GM19452 (cell line): ENCODE data around the gene PAXIP1.

ENCODE experiments used
- ATAC-seq: cut with Tn5 transposase; IDR thresholded peaks from one replicate; pipeline ENCODE4 v1.9.1; 2021; ENCODE audit not compliant: unreplicated experiment

The PAXIP1 gene

DNA sequence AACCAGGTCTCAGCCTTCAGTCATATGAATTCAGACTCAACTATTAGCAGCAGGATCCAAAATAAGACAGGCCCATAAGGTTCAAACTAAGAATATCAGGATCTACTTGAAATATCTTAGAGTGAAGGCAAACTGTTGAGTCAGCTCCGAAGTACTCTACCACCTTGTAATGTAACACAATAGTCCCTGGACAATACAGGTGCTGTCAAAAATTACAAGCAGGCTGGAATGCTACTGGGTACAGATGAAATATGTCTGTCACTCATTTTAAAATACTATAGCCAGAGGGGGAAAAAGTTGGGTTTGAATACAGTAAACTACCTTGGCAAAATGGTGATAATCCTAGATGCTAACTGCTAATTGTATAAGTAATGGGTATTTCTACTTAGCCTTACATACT is 6.8 kb downstream of the PAXIP1 start:
- ATAC-seq = no peak

DNA sequence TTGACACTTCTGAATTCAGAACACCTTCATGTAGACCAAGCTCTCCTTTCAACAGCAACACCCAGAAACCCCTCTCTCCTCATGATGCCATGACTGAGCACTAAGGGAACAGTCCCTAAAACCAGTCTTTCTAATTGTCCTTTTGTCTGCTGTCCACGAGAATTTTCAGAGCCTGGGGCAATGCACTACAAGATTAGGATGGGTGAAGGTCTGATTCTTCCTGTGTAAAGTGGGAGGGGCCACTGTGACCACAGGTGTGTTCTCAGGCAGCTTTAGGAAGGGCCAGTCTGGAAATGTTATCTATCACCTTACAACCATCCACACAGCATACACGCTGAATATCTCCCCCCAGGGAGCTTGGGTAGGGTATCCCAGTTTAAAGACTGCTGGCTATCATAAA is 7.9 kb downstream of the PAXIP1 start:
- no peak for ATAC-seq

- ATAC-seq = no peak
Observed at GRCh38 chr7:154990964-154991540, 11.9 kb downstream of the PAXIP1 start.

DNA sequence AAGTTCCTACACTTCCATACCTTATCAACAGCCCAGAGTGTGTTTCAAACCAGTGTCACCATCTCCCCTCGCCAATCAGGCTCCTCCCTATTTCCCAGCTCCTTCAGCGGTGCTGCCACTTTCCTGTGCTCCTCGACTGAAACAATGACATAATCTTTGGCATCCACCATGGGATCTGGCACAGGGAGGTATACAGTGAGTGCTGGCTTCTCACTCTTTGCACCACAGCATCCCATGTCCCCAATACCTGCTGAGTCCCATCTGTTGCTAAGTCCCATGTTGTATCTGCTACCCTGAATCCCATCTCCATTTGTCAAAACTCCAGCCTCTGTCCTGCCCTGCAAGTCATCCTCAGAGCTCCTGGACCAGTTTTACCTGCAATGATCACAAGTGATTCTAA is 15.4 kb downstream of the PAXIP1 start:
- ATAC-seq = no peak

GRCh38 chr7:154986200-154986945 is 16.6 kb downstream of the PAXIP1 start:
- ATAC-seq = no peak

- no peak for ATAC-seq
Observed at GRCh38 chr7:154985230-154985629, 17.7 kb downstream of the PAXIP1 start.

GRCh38 chr7:154984601-154985188 is 18.2 kb downstream of the PAXIP1 start:
- ATAC-seq = no peak

DNA sequence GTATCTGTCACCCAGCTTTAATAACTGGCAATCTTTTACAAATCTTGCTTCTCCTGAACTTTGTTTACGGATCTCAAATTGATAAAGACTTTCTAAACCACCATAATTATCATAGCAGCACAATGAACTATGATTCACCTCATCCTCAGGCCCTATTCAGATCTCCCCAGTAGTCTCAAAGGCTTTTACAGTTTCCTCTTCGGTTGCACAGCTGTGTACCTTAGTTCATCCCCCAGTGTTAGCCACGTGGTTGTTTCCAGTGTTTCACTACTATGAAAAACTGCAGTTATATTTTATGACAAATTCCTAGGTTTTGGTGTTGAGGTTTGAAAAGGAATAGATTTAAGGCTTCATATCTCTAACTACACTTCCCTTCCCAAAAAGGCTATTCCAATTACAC is 24.9 kb downstream of the PAXIP1 start:
- ATAC-seq = no peak

- ATAC-seq = no peak
Observed at GRCh38 chr7:154977250-154977649, 25.7 kb downstream of the PAXIP1 start.

DNA sequence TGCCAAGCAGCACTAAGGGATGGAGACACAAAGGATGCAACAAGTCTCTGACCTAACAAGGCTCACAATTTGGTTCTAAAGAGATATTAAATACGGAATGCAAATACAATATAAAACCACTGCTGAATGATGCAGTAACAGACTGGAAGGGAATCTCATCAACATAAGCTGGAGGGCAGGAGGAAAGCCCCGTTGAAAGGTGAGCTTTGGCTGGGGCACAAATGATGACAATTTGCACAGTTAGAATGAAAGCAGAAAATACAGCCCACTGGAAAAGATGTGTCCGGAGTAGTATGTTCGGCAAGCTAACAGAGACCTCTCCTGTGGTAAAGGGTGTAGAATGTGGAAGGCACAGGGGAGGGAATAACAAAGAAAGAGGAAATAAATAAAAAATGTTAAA is 26.1 kb downstream of the PAXIP1 start:
- ATAC-seq = no peak

DNA sequence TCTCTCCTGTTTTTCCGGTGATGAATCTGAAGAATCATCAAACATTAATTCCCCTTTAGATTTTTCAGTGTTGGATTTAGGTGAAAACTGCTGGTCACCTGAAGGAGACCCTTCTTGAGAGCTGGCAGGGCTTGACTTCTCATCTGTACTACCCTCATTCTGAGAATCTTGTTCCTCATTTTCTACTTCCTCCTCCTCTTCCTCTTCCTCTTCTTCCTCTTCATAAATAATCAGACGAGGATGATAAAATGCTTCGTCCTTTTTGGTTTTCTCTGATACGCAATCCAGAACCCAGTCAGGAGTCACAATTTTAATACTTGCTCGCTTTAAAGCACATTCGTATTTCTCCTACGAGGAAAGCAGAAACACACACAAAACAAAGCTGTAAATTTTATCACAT is 26.9 kb downstream of the PAXIP1 start:
- ATAC-seq = no peak

- no peak for ATAC-seq
Observed at GRCh38 chr7:154973381-154973780, 29.5 kb downstream of the PAXIP1 start.

DNA sequence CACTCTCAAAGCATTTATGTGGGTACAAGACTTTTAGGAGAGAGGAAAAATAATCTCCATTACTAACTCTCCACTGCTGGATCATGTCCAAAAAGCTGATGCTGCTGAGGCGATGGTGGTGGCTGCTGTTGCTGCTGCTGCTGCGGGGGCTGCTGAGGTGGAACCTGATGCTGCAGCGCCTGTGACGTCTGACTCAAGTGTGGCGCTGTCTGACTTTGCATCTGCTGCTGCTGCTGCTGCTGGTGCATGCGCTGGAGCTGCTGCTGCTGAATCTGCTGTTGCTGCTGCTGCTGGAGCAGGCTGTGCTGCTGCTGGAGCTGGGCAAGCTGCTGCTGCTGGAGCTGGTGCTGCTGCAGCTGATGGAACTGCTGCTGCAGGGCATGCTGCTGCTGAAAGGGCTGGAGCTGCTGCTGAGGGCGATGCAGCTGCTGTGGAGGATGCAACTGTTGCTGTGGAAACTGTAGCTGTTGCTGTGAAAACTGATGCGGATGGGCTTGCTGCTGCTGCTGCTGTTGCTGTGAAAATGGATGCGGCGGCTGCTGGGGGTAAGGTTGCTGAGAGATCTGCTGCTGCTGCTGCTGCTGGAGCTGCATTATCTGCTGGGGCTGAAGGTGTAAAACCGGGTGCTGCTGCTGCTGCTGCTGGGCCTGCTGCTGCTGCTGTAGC is 34.5 kb downstream of the PAXIP1 start:
- ATAC-seq = no peak

GRCh38 chr7:154967401-154967955 is 35.4 kb downstream of the PAXIP1 start:
- no peak for ATAC-seq

- ATAC-seq = no peak
Observed at GRCh38 chr7:154965014-154965413, 37.9 kb downstream of the PAXIP1 start.

GRCh38 chr7:154960063-154960790 is 42.7 kb downstream of the PAXIP1 start:
- ATAC-seq = no peak

GRCh38 chr7:154956427-154956826 is 46.5 kb downstream of the PAXIP1 start:
- ATAC-seq = no peak

DNA sequence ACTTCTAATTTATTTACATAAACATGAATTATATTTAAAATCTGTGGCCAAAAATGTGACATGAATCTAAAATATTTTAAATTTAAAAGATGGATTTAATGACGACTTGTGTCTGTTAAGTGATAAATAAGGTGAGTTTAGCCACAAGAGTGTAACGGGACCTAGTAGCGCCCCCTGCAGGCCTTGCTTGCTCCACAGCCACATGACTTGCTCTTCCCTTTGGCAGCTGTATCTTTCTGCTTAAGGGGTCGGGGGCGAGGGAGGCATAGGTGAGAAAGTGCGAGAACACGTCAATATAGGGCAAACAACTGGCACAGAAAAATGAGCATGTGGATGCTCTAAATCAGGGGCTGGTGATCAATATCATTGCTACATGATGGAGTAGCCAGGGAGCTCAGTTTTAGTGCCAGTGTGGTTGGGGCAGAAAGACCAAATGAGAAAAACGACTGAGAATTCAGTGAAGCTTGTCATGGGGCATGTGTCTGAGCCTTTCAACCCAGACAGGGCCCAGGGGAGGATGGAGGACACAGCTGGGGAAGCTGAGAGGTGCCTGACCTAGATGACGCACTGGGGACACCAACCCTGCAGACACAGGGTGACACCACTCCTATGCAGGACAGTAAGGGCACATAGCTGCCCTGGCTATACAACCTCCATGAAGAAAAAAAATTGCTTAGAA is 49.8 kb downstream of the PAXIP1 start:
- no peak for ATAC-seq

DNA sequence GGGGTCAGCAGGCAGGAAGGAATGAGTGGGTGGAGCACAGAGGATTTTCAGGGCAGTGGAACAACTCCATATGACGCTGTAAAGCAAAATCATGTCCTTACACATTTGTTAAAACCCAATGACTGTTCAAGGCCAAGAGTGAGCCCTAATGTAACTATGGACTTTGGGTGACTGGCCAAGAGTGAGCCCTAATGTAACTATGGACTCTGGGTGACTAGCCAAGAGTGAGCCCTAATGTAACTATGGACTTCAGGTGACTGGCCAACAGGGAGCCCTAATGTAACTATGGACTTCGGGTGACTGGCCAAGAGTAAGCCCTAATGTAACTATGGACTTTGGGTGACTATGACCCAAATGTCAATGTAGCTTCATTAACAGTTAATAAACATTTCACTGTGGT is 52.0 kb downstream of the PAXIP1 start:
- no peak for ATAC-seq

GRCh38 chr7:154947604-154948003 is 55.3 kb downstream of the PAXIP1 start:
- ATAC-seq = no peak
